PC-9 (cell line): ENCODE results near the gene TMEM150A. TPM values are rescaled to one million over a fixed set of nuclear protein-coding genes. Genes with fewer than 3 reads are reported as not detected.
"Not testable (repeated sequence)": the region's sequence is repeated elsewhere in the genome, so short reads cannot be mapped to it uniquely, and the experiment has no call there.

ENCODE experiments used
- BruUV-seq: library from RNA; stranded (reverse); fragments of 400-500 nt; replicated peaks from 2 replicates; lab custom pipeline; 2021; lab: Mats Ljungman, UMichigan
- CTCF ChIA-PET: fragments of 300-600 bp; sonication (Branson Sonifier 250); formaldehyde crosslinking; loops from one replicate; lab custom pipeline; 2022; ENCODE audit warnings: antibody characterized with exemption; lab: Charles Lee
- POLR2A ChIA-PET: fragments of 300-600 bp; sonication (Branson Sonifier 250); formaldehyde crosslinking; loops from one replicate; lab custom pipeline; 2022; ENCODE audit warnings: antibody characterized with exemption; ENCODE audit not compliant: unreplicated experiment; lab: Charles Lee
- DNase-seq, 2 experiments: peaks; one replicate each; pipeline versions ENCODE4 v3.0.0 to v3.0.0-alpha.2; 2015 to 2022; ENCODE audit warnings: mixed read lengths in 1 of 2
- H2AFZ ChIP-seq: fragments of 200-600 bp; sonication (generic); 2 replicates; pipeline ENCODE4 v1.8.1; 2017; ENCODE audit warnings: antibody characterized with exemption
- H3F3A ChIP-seq: fragments of 200-600 bp; sonication (generic); 2 replicates; pipeline ENCODE4 v1.8.1; 2017; ENCODE audit warnings: antibody characterized with exemption, mild to moderate bottlenecking, low read depth; ENCODE audit not compliant: insufficient read depth
- H3K27ac ChIP-seq: fragments of 200-600 bp; sonication (generic); 2 replicates; pipeline ENCODE4 v1.6.1; 2016; ENCODE audit warnings: mixed run types
- H3K27me3 ChIP-seq: fragments of 200-600 bp; sonication (generic); 2 replicates; pipeline ENCODE4 v1.6.1; 2016; ENCODE audit warnings: low read depth, mixed run types; ENCODE audit not compliant: insufficient read depth
- H3K36me3 ChIP-seq: fragments of 200-600 bp; sonication (generic); 2 replicates; pipeline ENCODE4 v1.6.1; 2016; ENCODE audit warnings: low read depth, mixed run types
- H3K4me1 ChIP-seq: fragments of 200-600 bp; sonication (generic); replicated peaks from 2 replicates; pipeline ENCODE4 v1.6.1; 2016; ENCODE audit warnings: mixed run types; ENCODE audit not compliant: insufficient read depth
- H3K4me2 ChIP-seq: fragments of 200-600 bp; sonication (generic); 2 replicates; pipeline ENCODE4 v1.6.1; 2017; ENCODE audit warnings: mixed run types
- H3K4me3 ChIP-seq: fragments of 200-600 bp; sonication (generic); 2 replicates; pipeline ENCODE4 v1.6.1; 2016; ENCODE audit warnings: mixed run types
- H3K79me2 ChIP-seq: fragments of 200-600 bp; sonication (generic); 2 replicates; pipeline ENCODE4 v1.6.1; 2017; ENCODE audit warnings: low read depth, mixed run types
- H3K9me2 ChIP-seq: fragments of 200-600 bp; sonication (generic); 2 replicates; pipeline ENCODE4 v1.8.1; 2017; ENCODE audit warnings: mild to moderate bottlenecking; ENCODE audit not compliant: insufficient read depth
- H3K9me3 ChIP-seq: fragments of 200-600 bp; sonication (generic); 2 replicates; pipeline ENCODE4 v1.8.1; 2016; ENCODE audit warnings: low read depth; ENCODE audit not compliant: insufficient read depth
- H4K20me1 ChIP-seq: fragments of 200-600 bp; sonication (generic); 2 replicates; pipeline ENCODE4 v1.8.1; 2017; ENCODE audit not compliant: insufficient read depth
- EZH2 ChIP-seq: fragments of 200-600 bp; sonication (generic); IDR thresholded peaks from 2 replicates; pipeline ENCODE4 v1.8.0; 2017; ENCODE audit warnings: antibody characterized with exemption, low read depth
- intact Hi-C: fragments of 100-400 bp; cut with micrococcal nuclease; formaldehyde crosslinking; loops from one replicate; pipeline ENCODE4 v1.10.0; 2022; ENCODE audit not compliant: unreplicated experiment
- total RNA-seq: library from RNA; stranded (reverse); gene quantifications from 2 replicates; pipeline ENCODE4 v1.2.3, GENCODE V29; 2021
- TF ChIP-seq, protein P1 (sequence below): fragments of 200-600 bp; sonication (generic); conservative IDR thresholded peaks from 2 replicates; pipeline ENCODE4 v1.6.1; 2017; ENCODE audit warnings: mixed run types, antibody characterized with exemption, mild to moderate bottlenecking, moderate library complexity

The TMEM150A gene
- total RNA-seq, 1 experiment from 2014 or later: 5.3 TPM

DNA sequence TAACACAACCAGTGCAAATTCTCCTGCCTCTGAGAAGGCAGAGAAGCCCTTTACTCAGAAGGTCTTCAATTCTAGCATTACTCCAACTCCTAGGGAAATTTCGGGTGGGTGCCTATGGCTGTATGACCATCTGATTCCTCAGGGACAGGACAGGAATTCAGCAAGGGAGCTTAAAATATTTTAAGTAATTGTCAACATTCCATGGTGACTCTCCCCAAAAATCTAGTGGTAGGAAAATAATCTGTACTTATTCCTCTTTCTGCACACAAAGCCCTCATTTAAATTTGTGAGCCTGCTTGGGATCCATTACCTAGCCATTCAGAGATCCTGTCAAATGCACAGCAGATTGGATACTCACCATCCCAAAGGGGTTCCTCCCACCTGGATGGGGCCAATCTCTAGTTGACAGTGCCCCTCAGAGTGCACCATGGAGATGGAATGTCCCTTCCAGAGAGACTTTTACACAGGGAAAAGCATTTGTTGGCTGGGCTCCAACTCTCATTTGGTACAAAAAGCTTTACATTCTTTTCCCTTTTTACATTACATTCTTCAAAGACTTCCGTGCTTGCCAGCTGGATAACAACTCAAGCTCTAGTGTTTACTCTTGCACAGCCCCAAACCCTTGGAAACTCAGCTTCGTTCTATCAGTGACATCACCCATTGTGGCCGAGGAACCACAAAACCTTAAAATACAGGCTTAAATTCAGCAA lies 3.1 kb upstream of the TMEM150A start:
- intact Hi-C loops: no loop called here
- POLR2A ChIA-PET: interaction anchor here (0.6 kb wide), 1 partner anchor 44 kb away, joined by 13 read pairs; the partner anchor contains the start of gene GGCX
- CTCF ChIA-PET: interaction anchor here (0.6 kb wide), 1 partner anchor 197 kb away, joined by 11 read pairs; no protein-coding TSS in a partner anchor

DNA sequence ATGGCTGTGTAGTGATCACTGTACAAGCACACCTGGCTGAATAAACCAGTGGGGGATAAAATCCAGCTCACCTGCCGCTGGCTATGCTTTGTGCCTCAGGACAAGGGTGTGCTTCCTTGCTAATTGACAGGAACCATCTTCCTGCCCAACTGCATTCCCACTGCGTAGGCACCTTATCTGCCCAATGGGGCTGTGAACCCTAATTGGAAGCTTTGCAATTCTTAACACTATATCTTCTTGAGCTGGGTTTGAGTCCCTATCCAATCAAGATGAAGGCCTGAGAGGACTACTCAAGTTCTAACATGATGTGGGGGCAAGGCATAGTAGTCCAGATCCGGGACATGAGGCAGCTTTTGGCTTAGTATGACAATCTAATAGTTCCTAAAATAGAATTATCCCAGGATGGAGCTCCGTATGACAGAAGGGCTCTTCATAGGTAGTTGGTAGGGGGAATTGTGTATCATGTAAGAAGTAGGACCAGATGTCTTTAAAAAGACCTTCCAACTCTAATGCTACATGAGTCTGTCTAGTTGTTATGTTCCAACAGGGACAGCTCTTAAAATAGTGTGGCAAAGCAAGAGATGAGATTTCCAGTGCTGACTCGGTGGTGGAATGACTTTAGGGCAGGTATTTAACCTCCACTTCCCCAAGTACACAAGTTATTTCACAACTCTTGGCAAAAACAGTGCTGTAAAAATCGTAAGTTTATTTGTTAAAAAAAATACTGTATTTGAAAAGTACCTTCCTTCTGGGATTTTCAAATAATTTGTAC lies 2.3 kb upstream of the TMEM150A start:
- H3K27ac ChIP-seq: peak overlapping the region; percentile 99
- H3K27me3 ChIP-seq: no peaks in the 10 kb centered on the region
- no peaks in the 10 kb centered on the region for H3K9me3 ChIP-seq
- no peaks in the 10 kb centered on the region for H4K20me1 ChIP-seq
- ChIA-PET CTCF (interaction anchor here (0.6 kb wide), 1 partner anchor 198 kb away, joined by 11 read pairs; no protein-coding TSS in a partner anchor), POLR2A (interaction anchor here (0.5 to 0.6 kb wide), 3 partner anchors 12 to 43 kb away, joined by 3 to 13 read pairs (median 3); partner anchors contain the start of gene GGCX)
- TF ChIP-seq, protein P1, sequence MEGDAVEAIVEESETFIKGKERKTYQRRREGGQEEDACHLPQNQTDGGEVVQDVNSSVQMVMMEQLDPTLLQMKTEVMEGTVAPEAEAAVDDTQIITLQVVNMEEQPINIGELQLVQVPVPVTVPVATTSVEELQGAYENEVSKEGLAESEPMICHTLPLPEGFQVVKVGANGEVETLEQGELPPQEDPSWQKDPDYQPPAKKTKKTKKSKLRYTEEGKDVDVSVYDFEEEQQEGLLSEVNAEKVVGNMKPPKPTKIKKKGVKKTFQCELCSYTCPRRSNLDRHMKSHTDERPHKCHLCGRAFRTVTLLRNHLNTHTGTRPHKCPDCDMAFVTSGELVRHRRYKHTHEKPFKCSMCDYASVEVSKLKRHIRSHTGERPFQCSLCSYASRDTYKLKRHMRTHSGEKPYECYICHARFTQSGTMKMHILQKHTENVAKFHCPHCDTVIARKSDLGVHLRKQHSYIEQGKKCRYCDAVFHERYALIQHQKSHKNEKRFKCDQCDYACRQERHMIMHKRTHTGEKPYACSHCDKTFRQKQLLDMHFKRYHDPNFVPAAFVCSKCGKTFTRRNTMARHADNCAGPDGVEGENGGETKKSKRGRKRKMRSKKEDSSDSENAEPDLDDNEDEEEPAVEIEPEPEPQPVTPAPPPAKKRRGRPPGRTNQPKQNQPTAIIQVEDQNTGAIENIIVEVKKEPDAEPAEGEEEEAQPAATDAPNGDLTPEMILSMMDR: no peak
- no peak for TF ChIP-seq EZH2
- BruUV-seq: no TSS peak
- peaks cover 19% of the 10 kb centered on the region for H3K36me3 ChIP-seq
- H3K9me2 ChIP-seq: no peaks in the 10 kb centered on the region
- peaks cover 57% of the 10 kb centered on the region for H3K79me2 ChIP-seq
- H3K4me1 ChIP-seq: peaks cover 66% of the 10 kb centered on the region
- intact Hi-C loops: loop anchor here (5.0 kb wide), 1 partner anchor 42 kb away; the partner anchor contains the start of gene GGCX
- H3K4me3 ChIP-seq: peak overlapping the region; percentile 59
- H2AFZ ChIP-seq: no peak overlapping the region
- H3F3A ChIP-seq: peaks cover 68% of the 10 kb centered on the region
- H3K4me2 ChIP-seq: peak overlapping the region; percentile 82
- peak in 1 of 2 experiments; percentile 64 for DNase-seq

More for the DNA sequence above, 3.1 kb upstream of the TMEM150A start:
- no peaks in the 10 kb centered on the region for H3K9me2 ChIP-seq
- H3F3A ChIP-seq: peaks cover 76% of the 10 kb centered on the region
- peaks cover 19% of the 10 kb centered on the region for H3K36me3 ChIP-seq
- H3K9me3 ChIP-seq: no peaks in the 10 kb centered on the region
- peak in 1 of 2 experiments; percentile 49 for DNase-seq
- BruUV-seq: no TSS peak
- H4K20me1 ChIP-seq: no peaks in the 10 kb centered on the region
- H3K79me2 ChIP-seq: peaks cover 65% of the 10 kb centered on the region
- H2AFZ ChIP-seq: no peak overlapping the region
- H3K4me2 ChIP-seq: peak overlapping the region; percentile 82
- TF ChIP-seq, protein P1: no peak
- no peak for TF ChIP-seq EZH2
- H3K4me1 ChIP-seq: peaks cover 74% of the 10 kb centered on the region
- H3K27me3 ChIP-seq: no peaks in the 10 kb centered on the region
- peak overlapping the region; percentile 99 for H3K27ac ChIP-seq
- peak overlapping the region; percentile 59; the same call in 1 of the 2 replicates for H3K4me3 ChIP-seq

DNA sequence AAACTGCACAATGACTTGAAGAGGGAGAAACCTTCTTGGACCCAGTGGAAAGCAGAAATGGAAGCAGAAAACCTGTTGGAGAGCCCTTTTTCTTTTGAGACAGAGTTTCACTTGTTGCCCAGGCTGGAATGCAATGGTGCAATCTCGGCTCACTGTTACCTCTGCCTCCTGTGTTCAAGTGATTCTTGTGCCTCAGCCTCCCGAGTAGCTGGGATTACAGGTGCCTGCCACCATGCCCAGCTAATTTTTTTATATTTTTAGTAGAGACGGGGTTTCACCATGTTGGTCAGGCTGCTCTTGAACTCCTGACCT lies 1.6 kb upstream of the TMEM150A start:
- H3K9me3 ChIP-seq, H3K27me3 ChIP-seq, DNase-seq, BruUV-seq, H3K9me2 ChIP-seq, H2AFZ ChIP-seq, H4K20me1 ChIP-seq: not testable (repeated sequence)
- Histone ChIP-seq H3K4me1 (peaks cover 59% of the 10 kb centered on the region), H3F3A (peaks cover 61% of the 10 kb centered on the region), H3K4me2 (peak overlapping the region; percentile 82), H3K79me2 (peaks cover 51% of the 10 kb centered on the region), H3K36me3 (peaks cover 19% of the 10 kb centered on the region), H3K4me3 (peak overlapping the region; percentile 59), H3K27ac (peak overlapping the region; percentile 99)
- intact Hi-C loops: loop anchor here (5.0 kb wide), 1 partner anchor 42 kb away; the partner anchor contains the start of gene GGCX
- ChIA-PET CTCF (interaction anchor here (0.6 kb wide), 1 partner anchor 15 kb away, joined by 5 read pairs; no protein-coding TSS in a partner anchor), POLR2A (interaction anchor here (0.5 to 0.6 kb wide), 2 partner anchors 42 to 251 kb away, joined by 3 to 12 read pairs; no protein-coding TSS in a partner anchor)
